Ascending aorta (tissue), 2 donors: ENCODE data around the gene CORO7. TPM values are rescaled to one million over a fixed set of nuclear protein-coding genes. Genes with fewer than 3 reads are reported as not detected.

Source experiments
- DNase-seq, 2 donors: peaks; one replicate each; pipeline ENCODE4 v3.0.0-alpha.2; 2019; ENCODE audit warnings: low spot score in 2 of 2
- H3K27ac ChIP-seq, 2 donors: fragments of 200-600 bp; sonication (generic); one replicate each; pipeline ENCODE4 v1.5.1; 2016 to 2017; ENCODE audit warnings: mild to moderate bottlenecking in 1 of 2
- H3K27me3 ChIP-seq: fragments of 200-600 bp; sonication (generic); one replicate; pipeline ENCODE4 v1.5.1; 2017
- H3K36me3 ChIP-seq, 2 donors: fragments of 200-600 bp; sonication (generic); one replicate each; pipeline ENCODE4 v1.5.1; 2016
- H3K4me1 ChIP-seq, 2 donors: fragments of 200-600 bp; sonication (generic); one replicate each; pipeline ENCODE4 v1.5.1; 2016 to 2017; ENCODE audit warnings: mild to moderate bottlenecking in 1 of 2
- H3K4me3 ChIP-seq, 2 donors: fragments of 200-600 bp; sonication (generic); one replicate each; pipeline ENCODE4 v1.5.1; 2016 to 2017; ENCODE audit warnings: mild to moderate bottlenecking in 1 of 2
- H3K9me3 ChIP-seq, 2 donors: fragments of 200-600 bp; sonication (generic); one replicate each; pipeline ENCODE4 v1.5.1; 2016
- CTCF ChIP-seq, 3 experiments: fragments of 200-600 bp in 2 of 3; fragments of 450-650 bp in 1 of 3; sonication (generic) in 2 of 3; IDR thresholded peaks; one replicate each; pipeline ENCODE4 v1.5.1; 2016 to 2019; ENCODE audit warnings: antibody characterized with exemption in 3 of 3, mild to moderate bottlenecking in 1 of 3, moderate library complexity in 1 of 3
- intact Hi-C: fragments of 100-400 bp; cut with DNase I; formaldehyde crosslinking; loops from one replicate; pipeline ENCODE4 v1.15.1; 2023
- total RNA-seq: library from RNA; depleted of rRNA; stranded (reverse); fragments of >200 nt; gene quantifications from one replicate; pipeline ENCODE4 v1.1.0, GENCODE V29; 2016

Gene CORO7
- total RNA-seq, 1 donor from 2014 or later, result 41.9 TPM

GRCh38 chr16:4450430-4450829 lies 34.0 kb upstream of the CORO7 start:
- no peaks in the 10 kb centered on the region for H3K27me3 ChIP-seq
- no peak for DNase-seq
- peaks cover 73 to 87% of the 10 kb centered on the region in 2 donors for H3K36me3 ChIP-seq
- H3K9me3 ChIP-seq, result no peaks in the 10 kb centered on the region
- no peaks in the 10 kb centered on the region for H3K4me1 ChIP-seq
- H3K4me3 ChIP-seq, result no peak overlapping the region
- no peak for TF ChIP-seq CTCF (IDR thresholded peaks at IDR 0.05)
- intact Hi-C loops, result no loop called here
- no peak overlapping the region for H3K27ac ChIP-seq

GRCh38 chr16:4443986-4444385 lies 27.6 kb upstream of the CORO7 start:
- Histone ChIP-seq H3K27ac (no peak overlapping the region), H3K36me3 (peaks cover 93 to 99% of the 10 kb centered on the region in 2 donors), H3K4me1 (no peaks in the 10 kb centered on the region), H3K4me3 (no peak overlapping the region), H3K9me3 (no peaks in the 10 kb centered on the region), H3K27me3 (no peaks in the 10 kb centered on the region)
- intact Hi-C loops, result no loop called here
- no peak for DNase-seq
- TF ChIP-seq CTCF (IDR thresholded peaks at IDR 0.05), result no peak

- H3K4me3 ChIP-seq, result no peak overlapping the region
- H3K27me3 ChIP-seq, result no peaks in the 10 kb centered on the region
- intact Hi-C loops, result no loop called here
- no peak overlapping the region for H3K27ac ChIP-seq
- no peaks in the 10 kb centered on the region for H3K4me1 ChIP-seq
- peaks cover 88 to 98% of the 10 kb centered on the region in 2 donors for H3K36me3 ChIP-seq
- no peak for DNase-seq
- H3K9me3 ChIP-seq, result no peaks in the 10 kb centered on the region
- no peak for TF ChIP-seq CTCF (IDR thresholded peaks at IDR 0.05)
Measured at GRCh38 chr16:4443271-4443670, 26.9 kb upstream of the CORO7 start.

GRCh38 chr16:4442371-4442770 lies 26.0 kb upstream of the CORO7 start:
- intact Hi-C loops, result no loop called here
- Histone ChIP-seq H3K4me3 (no peak overlapping the region), H3K4me1 (no peaks in the 10 kb centered on the region), H3K27ac (no peak overlapping the region), H3K27me3 (no peaks in the 10 kb centered on the region), H3K9me3 (no peaks in the 10 kb centered on the region), H3K36me3 (peaks cover 88 to 98% of the 10 kb centered on the region in 2 donors)
- DNase-seq, result no peak
- TF ChIP-seq CTCF (IDR thresholded peaks at IDR 0.05), result no peak

GRCh38 chr16:4437366-4437765 lies 21.0 kb upstream of the CORO7 start:
- Histone ChIP-seq H3K36me3 (peaks cover 61 to 78% of the 10 kb centered on the region in 2 donors), H3K4me3 (no peak overlapping the region), H3K27ac (no peak overlapping the region), H3K9me3 (no peaks in the 10 kb centered on the region), H3K4me1 (no peaks in the 10 kb centered on the region), H3K27me3 (no peaks in the 10 kb centered on the region)
- DNase-seq, result no peak
- intact Hi-C loops, result no loop called here
- no peak for TF ChIP-seq CTCF (IDR thresholded peaks at IDR 0.05)
